NCI-H128 (cell line): ENCODE results near the gene ME3.

ENCODE experiments used
- DNase-seq: peaks from one replicate; lab custom pipeline; 2025; ENCODE audit not compliant: unreplicated experiment; lab: John Stamatoyannopoulos, UW

The ME3 gene

DNA sequence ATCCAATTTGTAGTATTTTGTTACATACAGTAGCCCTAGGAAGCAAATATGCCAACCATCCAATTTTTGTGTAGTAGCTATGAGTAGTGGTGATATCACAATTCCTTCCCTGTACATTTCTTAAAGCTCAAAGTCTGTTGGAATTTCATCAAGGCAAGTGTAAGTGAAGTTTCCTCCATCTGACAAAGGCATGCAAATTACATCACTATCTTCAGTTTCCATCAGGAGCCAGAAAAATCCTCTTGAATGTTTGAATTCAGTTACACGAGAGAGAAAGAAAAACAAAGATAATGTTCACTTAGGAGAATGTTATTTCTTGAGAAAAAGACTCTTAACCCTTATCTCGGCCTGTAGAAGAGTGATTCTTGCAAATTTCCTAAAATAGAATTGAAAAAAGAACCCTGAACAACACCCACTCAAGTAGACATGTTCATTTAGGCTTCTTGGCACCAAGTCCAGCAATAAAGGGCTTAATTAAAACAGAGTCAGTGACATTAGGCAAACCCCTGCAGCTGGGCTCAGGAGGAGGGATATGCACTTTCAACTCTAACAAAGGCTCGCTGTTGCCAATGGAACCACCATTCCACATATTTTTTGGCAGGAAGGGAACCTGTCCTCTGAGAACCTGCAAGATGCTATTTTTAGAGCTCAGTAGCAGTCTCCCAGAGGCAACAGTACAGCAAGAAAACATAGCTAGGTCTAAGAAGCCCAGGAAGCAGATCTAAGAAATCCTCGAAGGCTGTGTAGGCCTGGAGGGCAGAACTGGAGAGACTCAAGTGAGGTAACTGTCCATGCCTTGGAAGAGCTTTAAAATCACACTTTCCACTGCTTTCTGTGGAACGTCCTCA, 153.1 kb downstream of the ME3 start:
- DNase-seq, result no peak

DNA sequence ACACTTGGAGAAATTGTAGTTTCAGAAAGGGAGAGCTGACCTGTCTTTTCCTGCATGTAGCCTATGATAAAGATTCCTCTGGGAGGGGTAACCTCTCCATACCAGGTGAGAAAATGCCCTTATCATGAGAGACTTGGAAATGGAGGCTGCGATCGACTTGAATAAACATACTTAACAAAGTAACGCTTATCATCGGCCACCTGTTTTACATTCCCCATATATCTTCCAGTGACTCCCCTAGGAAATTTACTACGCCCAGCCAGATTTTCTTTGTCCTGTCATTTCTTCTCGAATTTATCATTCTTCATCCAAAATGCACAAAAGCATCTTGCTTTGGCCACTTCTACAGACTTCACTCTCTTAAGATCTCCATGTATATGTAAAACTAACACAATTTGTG, 154.2 kb downstream of the ME3 start:
- DNase-seq, result no peak

DNA sequence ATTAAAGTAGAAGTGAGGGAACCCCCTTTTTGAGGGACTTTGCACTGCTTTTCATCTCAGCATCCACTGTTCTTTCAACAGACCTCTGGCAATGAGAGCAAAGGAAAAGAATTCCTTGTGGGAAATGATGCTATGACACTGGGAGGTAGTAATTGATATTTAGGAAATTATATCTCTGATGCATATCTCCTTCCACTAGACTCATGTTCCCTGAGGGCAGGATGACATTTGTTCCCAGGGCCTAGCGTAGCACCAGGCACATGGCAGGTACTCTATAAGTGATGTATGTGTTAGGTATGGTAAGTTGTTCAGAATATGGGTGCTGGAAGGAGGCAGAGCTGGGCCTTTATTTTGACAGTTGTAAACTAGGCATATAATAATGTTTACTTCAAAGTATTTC, 154.9 kb downstream of the ME3 start:
- no peak for DNase-seq

DNA sequence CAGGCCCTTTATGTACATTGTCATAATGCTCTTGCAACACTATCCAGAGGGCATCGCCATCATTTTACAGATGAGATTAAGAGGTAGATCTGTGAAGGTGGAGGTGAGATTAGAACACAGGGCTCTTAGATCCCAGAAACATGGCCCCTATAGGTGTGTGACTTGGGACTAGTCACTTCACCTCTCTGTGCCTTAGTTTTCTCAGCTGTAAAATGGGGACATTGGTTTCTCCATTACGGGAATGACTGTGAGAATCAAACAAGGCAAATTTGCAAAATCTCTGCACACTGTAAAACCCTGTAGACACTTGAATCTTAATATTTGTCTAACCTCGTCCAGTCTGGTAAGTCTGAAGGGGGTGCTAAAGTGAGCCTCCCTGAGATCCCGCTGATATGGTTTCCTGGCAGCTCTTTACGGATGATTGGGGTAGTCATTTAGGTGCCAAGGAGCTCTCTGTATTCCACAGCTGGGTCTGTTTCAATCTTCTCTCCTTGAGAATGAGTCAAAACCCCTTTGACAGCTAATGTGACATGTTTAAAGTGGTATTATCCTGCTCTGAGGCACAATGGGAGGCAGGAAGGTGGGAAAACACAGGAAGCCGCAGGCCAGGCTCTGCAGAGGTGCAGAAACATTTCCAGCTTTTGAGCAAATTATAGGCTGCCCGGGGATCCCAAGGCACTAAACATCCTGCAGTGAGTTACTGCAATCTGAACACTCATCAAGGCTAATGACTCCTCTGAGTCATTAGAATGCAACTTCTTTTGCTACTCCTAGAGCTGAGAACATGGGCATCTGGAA, 156.9 kb downstream of the ME3 start:
- no peak for DNase-seq

DNA sequence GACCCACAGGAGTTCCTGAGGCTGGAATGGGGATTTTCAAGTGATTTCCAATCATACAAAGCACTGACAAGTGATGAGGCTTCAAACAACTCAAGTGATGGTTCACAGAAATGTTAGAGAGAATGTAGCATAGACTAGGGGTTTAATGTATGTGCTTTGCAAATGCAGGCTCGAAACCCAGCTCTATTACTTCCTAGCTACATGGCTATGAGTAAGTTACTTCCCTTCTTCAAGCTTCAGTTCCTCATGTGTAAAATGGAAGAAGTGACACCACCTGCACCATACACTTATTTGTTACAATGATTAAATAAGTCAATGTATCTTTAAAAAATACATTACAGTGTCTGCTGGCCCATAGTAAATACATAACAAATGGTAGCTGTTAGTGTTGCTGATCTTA, 158.0 kb downstream of the ME3 start:
- DNase-seq, result no peak

DNA sequence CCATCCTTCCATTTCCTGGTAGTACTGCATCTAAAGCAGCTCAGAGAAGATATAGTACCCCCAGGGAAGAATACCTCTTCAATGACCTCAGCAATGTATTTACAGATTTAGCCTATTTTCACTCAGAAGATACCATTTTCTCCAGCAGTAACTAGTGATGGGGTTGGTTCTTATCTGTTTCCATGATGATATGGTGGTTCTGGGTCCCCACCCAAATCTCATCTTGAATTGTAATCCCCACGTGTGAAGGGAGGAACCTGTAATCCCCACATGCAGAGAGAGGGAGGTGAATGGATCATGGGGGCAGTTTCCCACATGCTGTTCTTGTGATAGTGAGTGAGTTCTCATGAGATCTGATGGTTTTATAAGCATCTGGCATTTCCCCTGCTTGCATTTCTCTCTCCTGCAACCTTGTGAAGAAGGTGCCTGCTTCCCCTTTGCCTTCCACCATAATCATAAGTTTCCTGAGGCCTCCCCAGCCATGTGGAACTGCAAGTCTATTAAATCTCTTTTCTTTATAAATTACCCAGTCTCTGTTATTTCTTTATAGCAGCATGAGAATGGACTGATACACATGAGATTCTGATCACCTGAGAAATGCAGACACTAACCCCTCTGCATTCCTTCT, 158.6 kb downstream of the ME3 start:
- DNase-seq, result no peak

DNA sequence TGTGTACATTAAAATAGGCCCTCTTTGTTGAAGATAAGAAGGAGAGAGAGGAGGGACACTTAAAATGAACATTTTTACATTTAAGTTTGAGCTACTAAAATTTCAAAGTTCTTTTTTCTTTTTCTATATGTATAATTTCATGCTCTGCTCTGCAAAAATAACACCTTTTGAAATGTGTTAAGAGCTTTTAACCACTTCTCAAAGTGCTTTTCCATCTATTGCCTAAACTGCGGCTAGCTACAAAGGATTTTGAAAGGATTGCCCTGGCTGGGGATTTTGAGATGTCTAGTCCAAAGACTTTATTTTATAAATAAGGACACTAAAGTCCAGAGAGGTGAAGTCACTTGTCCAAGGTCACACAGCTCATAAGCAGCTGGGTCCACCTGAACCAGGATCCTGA, 159.3 kb downstream of the ME3 start:
- DNase-seq, result no peak

DNA sequence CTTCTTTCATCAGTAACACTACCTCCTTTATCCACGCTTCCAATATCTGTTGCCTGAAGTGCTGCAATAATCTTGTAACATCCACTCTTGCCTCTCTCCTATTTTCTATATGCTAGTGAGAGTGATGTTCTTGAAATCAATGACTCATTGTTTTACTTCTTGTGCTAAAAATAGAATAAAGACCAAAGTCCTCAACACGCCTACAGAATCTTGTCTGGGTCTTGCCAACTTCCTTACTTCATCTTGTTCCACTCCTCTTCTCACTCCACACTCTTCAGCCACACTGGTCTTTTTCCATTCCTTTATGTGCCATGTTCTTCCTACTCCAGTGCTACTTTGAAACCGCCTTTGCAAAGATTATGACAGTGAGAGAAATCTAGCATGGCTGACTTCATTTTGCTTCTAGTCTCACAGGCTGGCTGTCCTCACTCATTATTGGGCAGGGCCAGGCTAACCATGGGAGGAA, 161.3 kb downstream of the ME3 start:
- DNase-seq, result no peak

DNA sequence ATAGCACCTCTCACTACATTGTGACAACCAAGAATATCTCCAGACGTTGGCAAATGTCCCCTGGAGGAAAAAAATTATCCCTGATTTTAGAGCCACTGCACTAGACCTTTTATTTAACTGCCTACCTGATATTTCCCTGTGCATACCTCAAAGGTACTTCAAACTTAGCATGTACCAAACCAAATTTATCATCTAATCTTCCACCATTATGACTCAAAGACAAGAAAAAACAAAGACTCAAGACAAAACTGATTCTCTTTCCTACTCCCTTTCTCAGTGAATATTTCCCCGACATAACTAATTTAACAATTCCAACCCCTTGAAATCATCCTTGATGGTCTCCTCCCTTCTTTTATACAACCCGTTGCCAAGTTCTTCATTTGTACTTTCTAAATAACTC, 161.7 kb downstream of the ME3 start:
- DNase-seq, result no peak

DNA sequence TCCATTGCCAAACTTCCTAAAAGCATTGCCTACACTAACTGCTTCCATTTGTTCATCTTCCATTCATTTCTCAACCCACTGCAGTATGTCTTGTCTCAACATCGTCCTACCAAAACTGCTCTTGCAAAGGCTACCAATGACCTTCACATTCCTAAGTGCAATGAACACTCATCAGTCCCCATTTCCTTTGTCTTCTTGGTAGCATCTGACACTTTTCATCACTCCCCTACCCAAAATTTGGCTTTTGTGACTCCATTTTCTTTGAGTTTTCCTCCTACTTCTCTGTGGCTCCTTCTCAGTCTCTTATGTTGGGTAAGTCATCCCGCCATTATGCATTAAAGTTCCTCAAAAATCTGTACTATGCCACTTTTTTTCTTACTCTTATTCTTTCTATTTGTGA, 162.3 kb downstream of the ME3 start:
- no peak for DNase-seq

DNA sequence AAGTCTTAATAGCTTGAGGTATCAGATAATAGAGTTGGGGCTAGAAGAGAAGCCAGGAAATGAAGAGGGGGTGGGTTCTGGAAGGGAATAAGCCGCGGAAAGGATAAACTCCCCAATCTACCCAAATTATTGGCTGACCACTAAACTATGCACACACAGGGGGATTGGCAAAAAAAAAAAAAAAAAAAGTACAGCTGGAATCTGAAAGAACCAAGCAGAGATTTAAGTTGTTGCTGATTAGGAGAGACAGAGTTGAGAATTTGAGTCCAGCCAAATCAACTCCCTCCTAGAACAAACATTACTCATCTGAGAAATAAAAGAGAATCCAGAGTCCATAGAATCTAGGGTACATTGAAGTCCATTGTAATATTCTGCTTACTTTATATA, 162.8 kb downstream of the ME3 start:
- DNase-seq, result no peak

DNA sequence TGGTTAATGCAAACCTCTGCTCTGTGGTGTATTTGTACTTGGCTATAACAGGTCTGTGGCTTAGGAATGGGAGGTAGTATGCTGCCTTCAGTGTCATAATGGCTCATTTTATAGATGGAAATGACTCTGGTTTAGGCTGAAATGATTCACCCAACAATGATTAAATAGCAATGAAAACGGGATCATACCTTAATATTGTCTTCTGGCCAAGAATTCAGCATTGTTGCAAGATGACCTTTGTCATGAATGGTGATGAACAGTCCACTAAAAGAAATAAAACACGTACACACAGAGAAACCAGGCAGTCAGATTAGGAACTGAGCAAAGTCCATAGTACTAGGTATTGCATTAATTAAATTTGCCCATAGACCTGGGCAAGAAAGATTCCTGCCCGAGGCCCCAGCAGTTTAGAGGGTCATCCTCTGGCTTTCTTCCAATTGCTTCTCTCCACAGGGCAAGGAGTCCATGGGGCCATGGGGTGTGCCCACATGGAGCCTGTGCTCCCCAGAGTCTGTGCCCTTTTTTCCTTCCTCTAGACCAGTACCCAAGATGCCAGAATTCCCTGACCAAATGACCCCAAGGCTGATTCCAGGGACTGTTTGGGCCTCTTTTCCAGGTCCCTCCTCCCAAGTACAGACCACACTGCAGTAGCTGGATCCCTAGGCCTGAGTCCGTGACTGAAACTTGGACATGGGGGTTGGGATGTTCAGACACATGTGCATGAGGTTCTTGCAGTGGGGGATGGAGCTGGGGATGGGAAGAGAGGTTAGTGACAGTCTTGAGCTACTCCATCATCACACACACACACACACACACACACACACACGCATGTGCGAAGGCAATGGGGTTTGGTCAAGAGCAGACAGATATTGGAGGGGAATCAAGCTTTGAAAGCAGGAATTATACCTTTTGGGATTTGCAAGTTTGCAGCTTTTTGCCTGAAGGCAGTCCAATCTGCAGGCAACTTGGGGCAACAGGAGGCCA, 163.5 kb downstream of the ME3 start:
- DNase-seq, result no peak

DNA sequence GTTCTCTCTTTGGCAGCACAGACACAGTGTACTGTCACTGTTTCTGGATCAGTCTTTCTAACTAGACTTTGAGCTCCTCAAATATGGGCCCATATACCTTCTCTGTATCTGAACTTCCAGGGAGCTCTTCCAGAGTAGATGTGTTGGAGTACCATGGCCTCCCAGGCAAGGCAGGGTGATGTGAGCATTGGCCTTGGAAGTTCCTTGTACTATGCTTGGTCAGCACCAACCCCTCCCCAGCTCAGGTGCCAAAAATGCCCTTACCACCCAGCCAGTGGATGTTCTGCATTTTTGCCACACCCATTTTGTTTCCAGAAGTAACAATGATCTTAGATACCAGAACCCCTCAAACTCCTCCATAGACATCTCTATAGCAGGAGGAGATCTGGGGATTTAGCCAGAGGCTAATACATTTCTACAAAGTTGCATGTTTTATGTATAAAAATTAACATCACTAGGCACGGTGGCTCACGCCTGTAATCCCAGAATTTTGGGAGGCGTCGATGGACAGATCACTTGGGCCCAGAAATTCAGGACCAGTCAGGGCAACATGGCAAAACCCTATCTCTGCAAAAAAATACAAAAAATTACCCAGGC, 165.1 kb downstream of the ME3 start:
- DNase-seq, result no peak

DNA sequence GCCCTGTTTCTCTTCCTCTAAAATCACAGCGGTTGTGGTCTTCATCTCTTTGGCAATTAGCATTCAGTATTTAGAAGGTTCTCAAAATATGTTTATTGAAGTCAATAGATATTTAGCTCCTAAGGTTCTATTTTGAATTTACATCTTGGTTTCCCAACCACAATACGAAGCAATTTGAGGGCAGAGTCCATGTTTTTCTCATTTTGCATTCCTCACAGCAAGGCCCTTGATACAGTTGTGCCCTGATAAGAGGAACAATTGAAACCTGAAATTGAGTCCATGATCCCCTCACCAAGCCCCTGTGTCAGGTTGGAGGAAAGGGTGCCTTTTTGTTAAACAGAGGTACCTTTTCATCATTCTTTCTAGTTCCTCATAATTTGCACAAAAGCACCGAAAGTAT, 166.2 kb downstream of the ME3 start:
- DNase-seq, result no peak

DNA sequence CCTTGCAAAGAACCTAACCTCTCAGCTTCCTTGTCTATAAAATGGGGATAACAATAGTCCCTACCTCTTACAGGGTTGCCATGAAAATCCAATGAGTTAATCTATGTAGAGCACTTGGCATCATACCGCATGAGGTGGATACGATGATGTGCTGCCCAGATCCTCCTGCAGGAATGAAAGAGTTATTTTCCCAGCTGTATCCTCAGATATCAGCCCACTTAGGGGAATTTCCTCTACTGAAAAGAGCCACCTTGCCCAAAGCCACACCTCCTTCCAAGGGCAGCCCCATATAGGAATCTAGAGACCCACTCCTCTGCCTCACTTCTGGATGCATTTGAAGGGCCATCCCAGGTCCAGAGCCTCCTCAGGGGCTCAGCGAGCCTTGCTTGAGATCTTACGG, 169.3 kb downstream of the ME3 start:
- DNase-seq, result no peak

DNA sequence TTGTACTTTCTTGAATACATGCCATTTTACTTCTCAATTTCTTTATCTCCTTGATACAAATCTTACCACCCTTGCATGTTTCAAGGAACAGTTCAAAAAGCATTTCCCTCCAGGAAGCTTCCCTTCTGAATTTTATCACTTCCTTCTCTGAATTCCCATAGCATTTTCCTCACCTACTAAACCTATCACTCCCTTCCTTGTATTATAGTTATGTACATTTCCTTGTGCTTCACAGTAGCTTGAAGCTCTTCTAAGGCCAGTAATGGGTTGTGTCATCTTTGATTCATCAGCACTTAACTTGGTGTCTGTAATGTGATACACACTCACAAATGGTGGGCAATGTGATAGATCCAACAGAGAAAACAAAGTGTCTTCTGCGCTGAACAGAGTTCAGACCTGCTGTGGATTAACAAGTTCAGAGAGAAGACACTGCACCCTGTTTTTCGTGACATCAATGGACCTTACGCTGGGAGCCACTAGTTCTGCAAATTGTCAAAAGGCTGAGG, 170.2 kb downstream of the ME3 start:
- no peak for DNase-seq

DNA sequence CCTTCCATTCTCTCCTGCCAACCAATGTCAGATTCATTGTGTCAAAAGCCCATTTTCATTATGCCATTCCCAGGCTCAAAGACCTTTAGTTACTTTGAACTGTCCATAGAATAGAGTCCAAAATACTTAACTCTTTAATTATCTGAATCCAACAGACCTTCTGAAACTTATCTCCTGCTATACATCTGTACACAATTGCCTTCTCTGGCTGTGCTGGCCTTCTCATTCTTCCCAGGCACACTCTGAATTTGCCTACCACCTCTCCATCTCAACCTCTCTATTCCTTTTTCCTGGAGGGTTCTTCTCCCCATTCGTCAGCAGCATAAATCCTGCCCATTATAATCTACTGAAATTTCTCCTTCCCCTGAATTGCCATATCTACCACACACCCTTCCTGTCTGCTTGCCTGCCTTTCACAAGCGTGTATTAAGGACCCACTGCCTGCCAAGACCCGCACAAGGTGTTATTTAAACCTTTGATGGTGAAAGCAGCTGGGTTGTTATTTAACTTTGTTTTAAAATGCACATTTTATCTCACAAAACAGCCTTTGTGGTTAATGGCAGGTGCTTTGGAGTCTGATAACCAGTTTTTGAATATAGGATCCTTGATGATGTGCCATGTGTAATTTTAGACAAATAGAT, 171.8 kb downstream of the ME3 start:
- no peak for DNase-seq

DNA sequence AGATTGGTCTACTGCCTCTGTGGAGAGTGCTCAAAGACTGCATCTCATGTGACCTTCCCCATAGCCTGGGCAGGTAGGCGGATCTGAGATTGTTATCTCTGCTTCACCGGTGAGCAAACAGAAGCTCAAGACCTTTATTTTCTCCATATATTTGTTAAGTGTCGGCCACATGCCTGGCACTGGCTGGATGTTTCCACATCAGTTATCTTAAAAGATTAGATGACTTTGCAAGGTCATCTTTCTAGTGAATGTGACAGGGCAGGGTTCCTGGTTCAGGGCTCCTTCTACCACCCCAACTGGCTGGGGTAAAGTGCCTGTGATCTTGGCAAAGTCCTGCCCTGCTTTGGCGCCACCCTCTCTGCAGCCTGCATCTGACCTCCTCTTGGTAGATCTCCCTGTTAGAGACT, 172.7 kb downstream of the ME3 start:
- no peak for DNase-seq

DNA sequence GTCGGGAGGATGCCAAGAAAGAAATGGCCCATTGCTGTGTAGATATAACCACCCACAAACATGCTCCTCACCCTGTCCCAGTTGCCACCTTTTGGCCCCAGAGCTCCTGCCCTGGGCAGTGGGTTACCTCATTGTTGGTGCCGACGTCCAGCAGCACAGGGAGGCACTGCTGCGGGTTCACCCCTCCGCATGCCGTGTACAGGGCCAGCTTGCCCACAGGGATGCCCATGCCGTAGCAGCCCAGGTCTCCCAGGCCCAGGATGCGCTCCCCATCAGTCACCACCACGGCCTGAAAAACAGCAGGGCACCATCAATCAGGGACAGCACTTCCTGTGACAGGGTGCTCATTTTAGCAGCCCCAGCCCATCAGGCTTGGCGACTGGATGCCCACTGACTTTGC, 174.6 kb downstream of the ME3 start:
- no peak for DNase-seq

DNA sequence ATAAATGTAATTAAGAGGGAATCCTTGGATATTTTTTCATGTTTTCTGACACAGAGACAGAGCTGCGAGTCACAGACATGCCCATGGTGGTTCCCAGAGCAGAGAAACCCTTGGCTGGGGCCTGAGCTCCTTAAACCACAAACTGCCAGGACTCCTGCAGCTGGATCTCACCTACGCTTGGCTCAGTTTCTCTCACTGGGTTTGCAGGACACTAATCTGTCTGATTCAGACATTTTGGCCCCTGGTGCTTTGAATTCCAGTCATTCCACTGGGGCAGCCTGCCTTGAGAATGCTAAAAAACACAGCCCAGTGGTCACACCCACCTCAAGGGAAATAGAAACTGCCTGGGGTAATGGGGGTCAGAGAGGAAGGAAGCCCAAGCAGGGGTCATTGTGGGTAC, 175.1 kb downstream of the ME3 start:
- DNase-seq, result no peak
